ENCODE data around the gene SPSB3.

Gene SPSB3

DNA sequence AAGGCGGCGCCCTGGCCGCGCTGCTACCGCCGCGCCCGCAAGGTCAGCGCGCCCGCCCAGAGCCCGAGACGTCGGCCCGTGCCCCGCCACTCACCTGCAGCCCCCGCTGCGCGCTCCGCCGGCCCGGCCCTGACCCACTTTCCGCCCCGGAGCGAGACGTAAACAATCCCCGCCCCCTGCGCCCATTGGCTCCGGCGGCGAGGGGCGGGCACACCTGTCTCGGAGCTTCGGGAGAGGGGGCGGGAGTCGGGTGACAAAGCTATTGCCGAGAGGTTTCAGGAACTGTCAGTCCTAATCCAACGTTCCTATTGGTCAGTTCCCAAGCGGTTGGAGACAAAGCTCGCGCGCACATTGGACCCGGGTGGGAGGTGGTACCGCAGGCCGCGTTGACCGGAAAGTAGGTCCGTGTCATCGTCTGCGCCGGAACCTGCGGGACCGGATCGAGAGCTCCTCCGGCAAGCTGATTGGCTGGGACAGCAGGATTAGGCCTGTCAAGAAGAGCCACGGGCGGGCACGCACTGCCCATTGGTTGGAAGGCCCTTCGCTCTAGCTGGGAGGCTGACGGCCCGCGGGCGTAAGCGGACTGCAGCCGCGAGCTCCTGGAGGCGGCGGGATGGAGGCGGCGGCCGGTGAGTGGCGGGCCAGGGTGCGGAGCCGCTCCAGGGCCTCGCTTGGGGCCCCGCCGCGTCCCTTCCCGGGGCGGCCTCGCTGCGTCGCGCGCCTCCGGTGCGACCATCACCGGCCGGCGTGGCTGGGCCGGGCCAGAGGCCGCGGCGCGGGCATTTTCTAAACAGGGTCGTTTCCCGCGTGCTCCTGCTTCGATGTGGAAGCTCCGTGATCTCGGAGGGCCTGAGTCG lies at the start of gene SPSB3, which contains the start of gene NUBP2:
Gene SPSB3, minus strand, starts transcription at position 164 of the 857 bp plus-strand sequence. CDS start 1,088 bp downstream, outside the sequence.
Gene NUBP2, plus strand, starts transcription at position 553 of the 857 bp plus-strand sequence. Its CDS starts 61 bp downstream, at position 614.
- peak; percentile 100 for DNase-seq

GRCh38 chr16:1831186-1832075 lies 49.1 kb upstream of the SPSB3 start:
- no peak for DNase-seq

DNA sequence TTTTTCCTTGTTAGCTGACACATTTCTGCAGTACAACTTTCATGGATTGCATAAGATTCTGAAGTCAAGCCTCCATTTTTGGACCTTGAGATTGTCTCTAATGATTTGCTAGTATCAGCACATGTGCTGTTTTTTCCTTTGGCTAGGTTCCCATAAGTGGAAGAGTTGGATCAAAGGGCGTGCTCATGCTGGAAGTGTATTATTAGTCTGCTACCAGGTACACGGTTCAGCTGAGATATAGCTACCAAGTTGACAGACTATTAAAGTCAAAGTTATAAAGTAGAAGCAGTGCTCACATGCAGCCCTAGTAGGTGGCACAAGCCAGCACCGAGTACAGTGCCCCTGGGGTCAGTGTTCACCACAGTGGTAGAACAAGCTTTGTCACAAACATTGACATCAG lies 47.8 kb upstream of the SPSB3 start:
- DNase-seq, result no peak

- no peak for DNase-seq
Observed at GRCh38 chr16:1828645-1829410, 46.5 kb upstream of the SPSB3 start.

- DNase-seq, result peak; percentile 93
Observed at GRCh38 chr16:1826691-1827573, 44.6 kb upstream of the SPSB3 start, which contains the start of the genes FAHD1 and HAGH. Gene FAHD1 (plus strand): TSS chr16:1827206. CDS start chr16:1827239, 33 bp downstream. Gene HAGH (minus strand): TSS chr16:1826825. CDS start chr16:1826787, 38 bp downstream.

- DNase-seq, result peak; percentile 75
Observed at GRCh38 chr16:1825864-1826690, 43.7 kb upstream of the SPSB3 start.

DNA sequence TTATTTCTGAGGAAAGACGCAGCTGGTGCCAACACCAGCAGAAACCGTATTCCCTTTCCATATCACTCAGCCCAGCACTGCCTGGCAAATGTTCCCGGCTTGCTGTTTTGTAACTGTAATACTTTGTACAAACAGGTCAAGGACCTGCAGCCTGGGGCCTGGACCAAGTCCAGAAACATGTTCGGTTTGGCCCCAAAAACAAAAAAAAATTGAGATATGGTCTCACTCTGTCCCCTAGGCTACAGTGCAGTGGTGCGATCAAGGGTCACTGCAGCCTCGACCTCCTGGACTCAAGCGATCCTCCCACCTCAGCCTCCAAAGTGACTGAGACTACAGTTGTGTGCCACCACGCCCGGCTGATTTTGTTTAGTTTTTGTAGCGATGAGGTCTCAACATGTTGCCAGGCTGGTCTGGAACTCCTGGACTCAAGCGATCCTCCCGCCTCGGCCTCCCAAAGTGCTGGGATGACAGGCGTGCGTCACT lies 43.1 kb upstream of the SPSB3 start:
- no peak for DNase-seq

- no peak for DNase-seq
Observed at GRCh38 chr16:1823821-1824220, 41.5 kb upstream of the SPSB3 start.

DNA sequence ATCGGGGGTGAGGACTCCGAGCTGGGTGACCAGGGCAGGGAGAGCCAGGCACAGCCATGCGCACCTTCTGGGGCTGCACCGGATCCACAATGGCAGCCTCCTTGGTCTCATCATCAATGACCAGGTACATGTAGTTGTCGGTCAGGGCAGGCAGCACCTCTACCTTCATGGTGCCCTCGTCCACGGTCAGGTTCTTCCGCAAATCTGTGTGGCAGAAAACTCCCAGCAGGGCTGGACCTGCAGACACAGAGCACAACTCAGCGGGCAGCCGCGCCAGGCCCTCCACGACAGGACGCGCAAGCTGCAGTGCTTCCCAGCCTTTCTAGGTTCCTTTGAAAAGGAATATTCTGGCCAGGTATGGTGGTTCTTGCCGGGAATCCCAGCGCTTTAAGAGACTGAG lies 40.4 kb upstream of the SPSB3 start:
- DNase-seq, result no peak

GRCh38 chr16:1821861-1822611 lies 39.7 kb upstream of the SPSB3 start:
- no peak for DNase-seq

DNA sequence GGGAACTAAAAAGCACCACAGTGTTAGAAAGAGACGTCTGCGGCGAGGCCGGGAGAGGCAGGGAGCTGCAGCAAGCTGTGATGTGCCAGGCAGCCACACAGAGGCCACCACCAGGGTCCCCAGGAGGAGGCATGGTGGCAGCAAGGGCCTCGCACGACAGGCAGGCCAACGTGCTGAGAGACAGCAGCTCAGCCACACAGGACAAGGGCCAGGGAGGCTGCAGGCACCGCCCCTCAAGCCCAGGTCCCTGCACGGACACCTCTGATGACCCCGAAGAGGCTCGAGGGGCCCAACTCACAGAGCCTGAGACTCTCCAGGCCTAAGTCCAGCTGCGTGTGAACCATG lies 38.5 kb upstream of the SPSB3 start:
- no peak for DNase-seq

DNA sequence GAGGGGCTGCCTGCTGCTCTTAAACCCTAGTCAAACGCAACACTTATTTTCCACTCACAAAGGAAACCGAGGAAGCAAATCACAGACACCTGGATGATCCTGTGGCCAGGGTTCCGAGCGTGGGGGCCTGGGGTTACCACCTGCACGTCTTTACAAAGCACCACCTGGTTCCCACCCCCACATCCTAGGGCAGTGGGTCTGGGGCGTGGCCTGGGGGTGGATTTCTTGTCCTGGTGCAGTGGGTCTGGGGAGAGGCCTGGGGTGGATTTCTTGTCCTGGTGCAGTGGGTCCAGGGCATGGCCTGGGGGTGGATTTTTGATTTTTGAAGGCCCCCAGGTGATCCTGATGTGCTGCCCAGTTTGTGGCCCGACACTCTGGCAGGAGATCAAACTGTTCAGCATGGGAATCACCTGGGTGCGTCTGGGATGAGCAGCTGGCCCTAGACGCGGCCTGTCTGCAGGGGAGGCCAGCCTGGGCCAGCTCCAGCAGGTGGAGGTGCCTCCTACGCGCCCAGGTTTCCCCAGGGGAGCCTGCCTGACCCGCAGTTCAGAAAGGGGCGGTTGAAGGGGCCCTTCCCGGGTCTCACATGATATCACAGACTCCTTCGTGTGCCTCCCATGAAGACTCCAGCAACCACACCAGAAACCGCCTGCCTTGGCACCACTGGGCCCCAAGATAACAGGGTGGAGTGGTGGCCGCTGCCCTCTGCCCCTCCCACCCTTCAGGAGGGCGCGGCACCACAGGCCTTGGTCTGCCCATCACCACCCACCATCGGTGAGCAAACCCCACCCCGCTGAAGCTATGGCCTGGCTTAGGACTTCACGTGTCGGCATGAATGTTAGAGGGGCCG lies 38.0 kb upstream of the SPSB3 start:
- no peak for DNase-seq

DNA sequence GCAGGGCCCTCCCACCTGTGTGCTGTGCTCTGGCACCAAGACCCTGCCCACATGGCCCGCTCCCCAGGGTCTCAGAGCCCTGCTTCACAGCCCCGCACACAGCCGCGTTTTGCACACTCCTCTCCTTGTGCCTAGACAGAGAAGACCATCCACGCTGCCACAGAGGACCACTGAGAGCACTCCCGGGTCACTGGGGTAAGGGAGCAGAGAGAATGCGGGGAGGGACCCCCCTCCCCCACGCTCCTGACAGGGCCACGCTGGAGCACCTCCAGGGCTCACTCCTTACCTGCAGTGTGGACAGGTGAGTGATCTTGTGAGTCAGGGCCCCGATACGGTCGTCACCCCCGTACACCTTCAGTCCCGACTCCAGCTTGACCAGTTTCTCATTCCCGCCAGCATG lies 37.2 kb upstream of the SPSB3 start:
- no peak for DNase-seq

DNA sequence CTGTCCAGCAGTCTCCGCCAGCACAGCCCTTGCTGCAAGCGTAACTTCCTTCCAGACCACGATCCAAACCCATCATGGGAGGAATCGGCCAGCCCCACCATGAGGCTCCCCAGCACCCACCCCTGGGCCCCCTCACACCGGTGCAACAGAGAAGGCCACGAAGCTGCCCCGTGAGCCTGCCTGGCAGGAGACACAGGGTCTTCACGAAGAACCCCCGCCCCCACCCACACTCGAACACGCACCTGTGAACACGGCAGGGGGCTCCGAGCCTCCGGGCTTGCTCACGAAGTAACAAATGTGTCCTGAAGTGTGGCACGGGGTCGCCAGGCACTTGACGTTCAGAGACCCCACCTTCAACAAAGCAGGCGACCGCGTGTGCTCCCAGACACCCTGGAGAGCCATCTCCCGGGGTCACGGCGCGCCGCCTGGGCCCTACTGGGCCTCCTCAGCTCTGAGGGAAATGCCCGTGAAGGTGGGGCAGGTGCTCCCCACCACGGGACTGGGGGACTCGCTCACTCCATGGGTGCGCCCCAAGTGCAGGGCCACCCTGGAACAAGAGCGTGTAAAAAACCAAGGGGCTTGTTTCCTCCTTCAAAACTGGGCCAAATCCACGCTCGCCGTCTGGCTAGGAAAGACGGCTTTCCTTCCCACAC lies 36.6 kb upstream of the SPSB3 start:
- no peak for DNase-seq

GRCh38 chr16:1818204-1818872 lies 36.0 kb upstream of the SPSB3 start:
- no peak for DNase-seq

DNA sequence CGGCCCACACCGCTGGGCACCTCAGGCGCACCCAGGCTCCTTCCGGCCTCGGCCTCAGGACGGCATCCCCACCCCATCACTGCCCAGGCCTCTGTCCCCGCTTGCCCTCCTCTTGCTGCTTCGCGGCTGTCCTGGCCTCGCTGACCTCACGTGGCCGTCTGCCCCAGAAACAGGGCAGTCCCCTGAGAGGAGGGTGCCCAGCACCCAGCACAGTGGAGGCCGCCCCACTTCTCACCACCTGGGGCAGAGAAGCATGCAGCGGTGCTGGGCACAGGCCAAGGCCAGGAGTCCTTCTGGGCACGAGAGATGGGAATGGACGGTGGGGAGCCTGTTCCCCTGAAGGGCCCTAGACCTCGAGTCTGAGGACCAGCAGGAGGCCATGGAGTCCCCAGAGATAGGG lies 35.3 kb upstream of the SPSB3 start:
- DNase-seq, result no peak

DNA sequence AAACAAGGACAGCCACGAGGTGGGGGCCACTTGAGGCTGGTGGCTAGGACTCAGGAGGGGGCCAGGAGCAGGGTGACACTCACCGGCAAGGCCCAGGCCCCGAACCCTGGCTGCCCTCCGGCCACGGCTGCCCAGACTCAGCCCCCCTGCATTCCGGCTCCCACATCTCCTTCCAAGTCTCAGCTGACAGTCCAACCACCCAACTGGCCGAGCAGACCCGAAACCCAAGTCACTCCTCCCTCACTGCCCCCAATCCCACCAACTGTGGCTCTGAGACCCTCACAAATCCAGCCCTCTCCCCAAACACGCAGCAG lies 34.9 kb upstream of the SPSB3 start:
- no peak for DNase-seq
